Measurements from ENCODE around the gene NUDCD3. TPM values are rescaled to one million over a fixed set of nuclear protein-coding genes. Genes with fewer than 3 reads are reported as not detected.

The NUDCD3 gene
- total RNA-seq, 1 donor from 2014 or later = 59.5 TPM

DNA sequence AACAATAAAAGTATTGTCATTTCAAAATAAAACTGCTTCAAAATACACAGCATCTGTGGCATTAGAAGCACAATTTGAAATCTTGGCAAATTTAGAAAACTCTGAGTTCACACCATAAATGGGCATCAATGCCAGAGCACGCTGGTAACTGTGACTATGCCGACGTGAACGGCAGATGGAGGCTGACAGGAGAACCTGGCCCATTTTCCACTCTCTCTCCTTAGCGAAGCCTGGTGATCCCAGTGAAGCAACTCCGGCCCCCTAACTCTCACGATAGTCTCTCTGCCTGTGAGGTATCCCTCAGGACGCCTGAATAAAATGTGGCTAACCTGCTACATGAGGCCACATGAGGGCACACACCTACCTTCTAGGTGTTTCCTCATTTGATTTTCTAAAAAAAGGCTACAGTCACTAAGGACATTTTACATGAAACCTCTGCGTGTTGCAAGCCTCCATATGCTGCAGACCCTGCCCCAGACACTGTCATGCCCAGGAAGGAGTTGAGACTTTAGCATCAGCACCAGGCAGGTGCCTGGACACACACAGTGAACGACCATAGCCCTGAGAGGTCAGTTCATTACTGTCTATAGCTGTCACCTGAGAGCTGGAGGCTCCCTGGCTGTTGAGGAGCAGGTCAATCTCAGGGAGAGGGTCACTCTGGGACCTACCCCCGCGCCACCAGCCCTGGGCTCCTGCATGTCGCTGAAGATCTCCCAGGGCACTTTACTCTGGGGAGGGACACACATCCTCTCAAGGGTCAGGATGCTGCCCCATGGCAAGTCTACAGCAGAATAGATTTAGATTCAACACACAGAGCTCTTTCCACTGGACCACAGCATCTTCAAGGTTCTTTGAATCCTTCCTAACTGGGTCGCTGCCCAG lies 102.1 kb downstream of the NUDCD3 start:
- peaks cover 59 to 69% (median 69%) of the 10 kb centered on the region in 3 donors for H3K36me3 ChIP-seq (ENCODE audit: control insufficient read depth in 3 of 3, insufficient read depth in 3 of 3, low read length in 3 of 3)
- no peaks in the 10 kb centered on the region for H3K27me3 ChIP-seq (ENCODE audit: control insufficient read depth in 3 of 3, insufficient read depth in 3 of 3, low read length in 3 of 3)

GRCh38 chr7:44387389-44387788 lies 103.1 kb downstream of the NUDCD3 start:
- no peaks in the 10 kb centered on the region for H3K9me3 ChIP-seq (ENCODE audit: control insufficient read depth in 3 of 3, low read length in 3 of 3)
- no peak overlapping the region for H3K9ac ChIP-seq (ENCODE audit: low read depth in 1 of 3, low read length in 3 of 3)
- H3K27ac ChIP-seq (ENCODE audit: low read depth, low read length) = no peak overlapping the region
- H3K27me3 ChIP-seq (ENCODE audit: control insufficient read depth in 3 of 3, insufficient read depth in 3 of 3, low read length in 3 of 3) = no peaks in the 10 kb centered on the region
- H3K4me3 ChIP-seq (ENCODE audit: low read length in 3 of 3) = no peak overlapping the region
- peaks cover 27 to 33% (median 31%) of the 10 kb centered on the region in 3 donors for H3K4me1 ChIP-seq (ENCODE audit: control insufficient read depth in 3 of 3, insufficient read depth in 3 of 3, low read length in 3 of 3)
- H3K36me3 ChIP-seq (ENCODE audit: control insufficient read depth in 3 of 3, insufficient read depth in 3 of 3, low read length in 3 of 3) = peaks cover 58 to 70% (median 67%) of the 10 kb centered on the region in 3 donors

More for the DNA sequence above, 102.1 kb downstream of the NUDCD3 start:
- Histone ChIP-seq H3K27ac (ENCODE audit: low read depth, low read length) (no peak overlapping the region), H3K9ac (ENCODE audit: low read depth in 1 of 3, low read length in 3 of 3) (no peak overlapping the region), H3K4me1 (ENCODE audit: control insufficient read depth in 3 of 3, insufficient read depth in 3 of 3, low read length in 3 of 3) (peaks cover 18 to 24% (median 22%) of the 10 kb centered on the region in 3 donors), H3K9me3 (ENCODE audit: control insufficient read depth in 3 of 3, low read length in 3 of 3) (no peaks in the 10 kb centered on the region), H3K4me3 (ENCODE audit: low read length in 3 of 3) (no peak overlapping the region)

GRCh38 chr7:44386139-44386913 lies 104.1 kb downstream of the NUDCD3 start:
- peaks cover 50 to 62% (median 57%) of the 10 kb centered on the region in 3 donors for H3K36me3 ChIP-seq (ENCODE audit: control insufficient read depth in 3 of 3, insufficient read depth in 3 of 3, low read length in 3 of 3)
- H3K27ac ChIP-seq (ENCODE audit: low read depth, low read length) = no peak overlapping the region
- H3K27me3 ChIP-seq (ENCODE audit: control insufficient read depth in 3 of 3, insufficient read depth in 3 of 3, low read length in 3 of 3) = no peaks in the 10 kb centered on the region
- peaks cover 33 to 39% (median 36%) of the 10 kb centered on the region in 3 donors for H3K4me1 ChIP-seq (ENCODE audit: control insufficient read depth in 3 of 3, insufficient read depth in 3 of 3, low read length in 3 of 3)
- no peak overlapping the region for H3K4me3 ChIP-seq (ENCODE audit: low read length in 3 of 3)
- H3K9ac ChIP-seq (ENCODE audit: low read depth in 1 of 3, low read length in 3 of 3) = no peak overlapping the region
- H3K9me3 ChIP-seq (ENCODE audit: control insufficient read depth in 3 of 3, low read length in 3 of 3) = no peaks in the 10 kb centered on the region

DNA sequence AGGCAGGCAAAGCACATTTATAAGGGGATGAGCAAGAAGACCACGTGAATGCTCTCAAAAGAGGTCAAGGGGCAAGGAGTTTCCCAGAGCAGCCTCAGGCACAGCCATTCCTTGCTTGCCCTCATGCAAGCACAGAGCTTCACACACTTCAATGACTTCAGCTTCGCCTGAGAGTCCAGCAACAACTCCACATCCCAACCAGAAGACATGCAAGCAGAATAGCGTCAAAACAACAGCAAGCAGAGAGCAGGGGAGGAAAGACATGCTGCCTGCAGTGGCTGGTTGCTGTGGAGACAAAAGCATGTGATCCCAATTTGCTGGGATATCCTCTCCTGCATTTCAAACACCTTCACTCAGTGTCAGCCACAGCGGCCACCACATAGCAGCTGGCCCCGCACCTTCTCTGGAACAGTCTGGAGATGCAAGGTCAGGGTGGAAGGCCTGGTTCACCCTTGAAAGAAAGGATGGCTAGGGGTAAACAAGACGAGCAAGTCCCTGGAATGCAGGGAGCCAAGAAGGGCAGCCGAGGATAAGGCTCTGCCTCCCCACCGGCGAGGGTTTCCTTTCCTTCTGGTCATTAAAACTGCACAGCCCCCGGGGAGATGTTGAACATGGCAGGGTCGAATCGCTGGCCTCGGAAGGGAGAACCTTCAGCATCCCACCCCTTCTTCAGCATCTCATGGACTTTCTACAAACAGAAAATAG lies 104.9 kb downstream of the NUDCD3 start:
- Histone ChIP-seq H3K27ac (ENCODE audit: low read depth, low read length) (no peak overlapping the region), H3K27me3 (ENCODE audit: control insufficient read depth in 3 of 3, insufficient read depth in 3 of 3, low read length in 3 of 3) (no peaks in the 10 kb centered on the region), H3K9ac (ENCODE audit: low read depth in 1 of 3, low read length in 3 of 3) (no peak overlapping the region), H3K4me1 (ENCODE audit: control insufficient read depth in 3 of 3, insufficient read depth in 3 of 3, low read length in 3 of 3) (peaks cover 40 to 47% (median 42%) of the 10 kb centered on the region in 3 donors), H3K9me3 (ENCODE audit: control insufficient read depth in 3 of 3, low read length in 3 of 3) (no peaks in the 10 kb centered on the region), H3K4me3 (ENCODE audit: low read length in 3 of 3) (no peak overlapping the region), H3K36me3 (ENCODE audit: control insufficient read depth in 3 of 3, insufficient read depth in 3 of 3, low read length in 3 of 3) (peaks cover 43 to 57% (median 50%) of the 10 kb centered on the region in 3 donors)

- no peaks in the 10 kb centered on the region for H3K27me3 ChIP-seq (ENCODE audit: control insufficient read depth in 3 of 3, insufficient read depth in 3 of 3, low read length in 3 of 3)
- H3K36me3 ChIP-seq (ENCODE audit: control insufficient read depth in 3 of 3, insufficient read depth in 3 of 3, low read length in 3 of 3) = peaks cover 40 to 52% (median 44%) of the 10 kb centered on the region in 3 donors
- H3K27ac ChIP-seq (ENCODE audit: low read depth, low read length) = no peak overlapping the region
- no peak overlapping the region for H3K4me3 ChIP-seq (ENCODE audit: low read length in 3 of 3)
- no peaks in the 10 kb centered on the region for H3K9me3 ChIP-seq (ENCODE audit: control insufficient read depth in 3 of 3, low read length in 3 of 3)
- peaks cover 43 to 53% (median 45%) of the 10 kb centered on the region in 3 donors for H3K4me1 ChIP-seq (ENCODE audit: control insufficient read depth in 3 of 3, insufficient read depth in 3 of 3, low read length in 3 of 3)
- H3K9ac ChIP-seq (ENCODE audit: low read depth in 1 of 3, low read length in 3 of 3) = peak overlapping the region in 1 of 3 donors; percentile 12
Observed at GRCh38 chr7:44384586-44385433, 105.6 kb downstream of the NUDCD3 start.

- H3K9me3 ChIP-seq (ENCODE audit: control insufficient read depth in 3 of 3, low read length in 3 of 3) = no peaks in the 10 kb centered on the region
- no peaks in the 10 kb centered on the region for H3K27me3 ChIP-seq (ENCODE audit: control insufficient read depth in 3 of 3, insufficient read depth in 3 of 3, low read length in 3 of 3)
- peaks cover 43 to 53% (median 45%) of the 10 kb centered on the region in 3 donors for H3K4me1 ChIP-seq (ENCODE audit: control insufficient read depth in 3 of 3, insufficient read depth in 3 of 3, low read length in 3 of 3)
- H3K27ac ChIP-seq (ENCODE audit: low read depth, low read length) = peak overlapping the region; percentile 41
- peak overlapping the region in 1 of 3 donors; percentile 29 for H3K4me3 ChIP-seq (ENCODE audit: low read length in 3 of 3)
- H3K9ac ChIP-seq (ENCODE audit: low read depth in 1 of 3, low read length in 3 of 3) = peak overlapping the region in 1 of 3 donors; percentile 54
- H3K36me3 ChIP-seq (ENCODE audit: control insufficient read depth in 3 of 3, insufficient read depth in 3 of 3, low read length in 3 of 3) = peaks cover 33 to 42% (median 35%) of the 10 kb centered on the region in 3 donors
Observed at GRCh38 chr7:44383566-44383965, 106.9 kb downstream of the NUDCD3 start.

DNA sequence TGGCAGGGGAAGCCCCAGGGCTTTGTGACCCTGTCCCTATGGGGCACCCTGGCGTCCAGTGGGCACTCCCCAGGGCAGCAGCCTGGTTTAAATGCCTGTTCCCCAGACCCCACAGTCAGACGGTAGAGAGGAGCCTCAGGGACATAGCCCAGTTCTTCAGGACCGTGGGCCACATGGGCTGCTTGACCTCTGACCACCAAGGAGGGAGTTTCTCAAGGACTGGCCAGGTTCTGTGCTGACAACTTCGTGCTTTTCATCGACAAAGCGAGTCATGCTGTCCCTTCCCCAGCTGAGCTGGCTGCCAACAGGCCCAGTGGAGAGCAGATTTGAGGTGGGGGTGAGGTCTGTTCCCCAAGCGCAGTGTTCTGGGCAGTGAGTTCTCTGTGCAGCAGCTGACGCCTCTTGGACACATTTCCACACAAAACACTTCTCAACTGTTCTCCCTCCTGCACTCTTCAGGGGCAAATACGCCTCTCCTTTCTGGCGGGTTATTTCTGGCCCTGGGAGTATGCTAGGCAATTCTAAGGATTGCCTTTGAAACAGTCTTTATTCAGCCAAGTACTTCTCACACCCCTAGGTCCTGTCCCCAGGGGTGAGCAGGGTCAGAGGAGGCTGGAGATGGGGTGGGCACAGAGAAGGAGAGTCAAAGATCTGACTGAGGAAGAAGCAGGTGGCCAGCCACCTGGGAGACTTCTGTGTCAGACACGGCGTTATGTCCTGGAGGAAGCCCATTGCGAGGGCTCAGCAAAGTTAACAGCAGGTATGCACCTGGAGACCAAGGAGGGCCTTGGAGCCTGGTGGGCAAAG lies 107.8 kb downstream of the NUDCD3 start:
- Histone ChIP-seq H3K27me3 (ENCODE audit: control insufficient read depth in 3 of 3, insufficient read depth in 3 of 3, low read length in 3 of 3) (no peaks in the 10 kb centered on the region), H3K36me3 (ENCODE audit: control insufficient read depth in 3 of 3, insufficient read depth in 3 of 3, low read length in 3 of 3) (peaks cover 26 to 35% (median 28%) of the 10 kb centered on the region in 3 donors), H3K27ac (ENCODE audit: low read depth, low read length) (peak overlapping the region; percentile 41), H3K9me3 (ENCODE audit: control insufficient read depth in 3 of 3, low read length in 3 of 3) (no peaks in the 10 kb centered on the region), H3K9ac (ENCODE audit: low read depth in 1 of 3, low read length in 3 of 3) (peak overlapping the region in 2 of 3 donors; percentile 15 to 54), H3K4me3 (ENCODE audit: low read length in 3 of 3) (no peak overlapping the region), H3K4me1 (ENCODE audit: control insufficient read depth in 3 of 3, insufficient read depth in 3 of 3, low read length in 3 of 3) (peaks cover 43 to 53% (median 45%) of the 10 kb centered on the region in 3 donors)

GRCh38 chr7:44381494-44382220 lies 108.8 kb downstream of the NUDCD3 start:
- H3K4me1 ChIP-seq (ENCODE audit: control insufficient read depth in 3 of 3, insufficient read depth in 3 of 3, low read length in 3 of 3) = peaks cover 43 to 53% (median 45%) of the 10 kb centered on the region in 3 donors
- no peak overlapping the region for H3K4me3 ChIP-seq (ENCODE audit: low read length in 3 of 3)
- peaks cover 18 to 25% (median 22%) of the 10 kb centered on the region in 3 donors for H3K36me3 ChIP-seq (ENCODE audit: control insufficient read depth in 3 of 3, insufficient read depth in 3 of 3, low read length in 3 of 3)
- no peak overlapping the region for H3K27ac ChIP-seq (ENCODE audit: low read depth, low read length)
- H3K9ac ChIP-seq (ENCODE audit: low read depth in 1 of 3, low read length in 3 of 3) = no peak overlapping the region
- no peaks in the 10 kb centered on the region for H3K9me3 ChIP-seq (ENCODE audit: control insufficient read depth in 3 of 3, low read length in 3 of 3)
- H3K27me3 ChIP-seq (ENCODE audit: control insufficient read depth in 3 of 3, insufficient read depth in 3 of 3, low read length in 3 of 3) = no peaks in the 10 kb centered on the region

All from skeletal muscle tissue (tissue), 4 donors.